Measurements from ENCODE around the gene SMIM10L1.

DNA sequence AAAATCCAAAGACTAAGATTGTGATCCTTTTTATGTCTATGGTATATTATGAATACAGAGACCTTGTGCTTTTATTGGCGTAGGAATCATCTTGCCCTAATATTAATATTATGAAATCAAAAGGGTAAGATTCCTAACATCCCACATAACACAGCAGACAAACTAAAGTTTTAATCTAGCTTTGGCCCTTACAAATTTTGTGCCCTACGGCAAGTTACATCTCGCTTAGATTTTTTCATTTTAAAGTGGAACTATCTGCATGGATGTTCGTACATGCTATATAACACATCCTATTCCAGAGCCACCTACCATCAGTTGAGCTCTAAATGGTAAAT is 217 bp upstream of the SMIM10L1 start:
- TF ChIP-seq, protein P1, sequence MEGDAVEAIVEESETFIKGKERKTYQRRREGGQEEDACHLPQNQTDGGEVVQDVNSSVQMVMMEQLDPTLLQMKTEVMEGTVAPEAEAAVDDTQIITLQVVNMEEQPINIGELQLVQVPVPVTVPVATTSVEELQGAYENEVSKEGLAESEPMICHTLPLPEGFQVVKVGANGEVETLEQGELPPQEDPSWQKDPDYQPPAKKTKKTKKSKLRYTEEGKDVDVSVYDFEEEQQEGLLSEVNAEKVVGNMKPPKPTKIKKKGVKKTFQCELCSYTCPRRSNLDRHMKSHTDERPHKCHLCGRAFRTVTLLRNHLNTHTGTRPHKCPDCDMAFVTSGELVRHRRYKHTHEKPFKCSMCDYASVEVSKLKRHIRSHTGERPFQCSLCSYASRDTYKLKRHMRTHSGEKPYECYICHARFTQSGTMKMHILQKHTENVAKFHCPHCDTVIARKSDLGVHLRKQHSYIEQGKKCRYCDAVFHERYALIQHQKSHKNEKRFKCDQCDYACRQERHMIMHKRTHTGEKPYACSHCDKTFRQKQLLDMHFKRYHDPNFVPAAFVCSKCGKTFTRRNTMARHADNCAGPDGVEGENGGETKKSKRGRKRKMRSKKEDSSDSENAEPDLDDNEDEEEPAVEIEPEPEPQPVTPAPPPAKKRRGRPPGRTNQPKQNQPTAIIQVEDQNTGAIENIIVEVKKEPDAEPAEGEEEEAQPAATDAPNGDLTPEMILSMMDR (IDR thresholded peaks at IDR 0.05): no peak
- TF ChIP-seq EP300 (IDR thresholded peaks at IDR 0.05) (no peak), POLR2A (IDR thresholded peaks at IDR 0.05; ENCODE audit: low read depth) (no peak), POLR2AphosphoS5 (IDR thresholded peaks at IDR 0.05) (no peak)

All from esophagus muscularis mucosa (tissue), 4 donors.